HCT116 (cell line): Measurements from ENCODE around the gene UBE2F.

ENCODE experiments used
- CTCF ChIP-seq, 3 experiments: fragments of 200-600 bp in 1 of 3; sonication (generic) in 1 of 3; IDR thresholded peaks in 2 of 3; conservative IDR thresholded peaks in 1 of 3; 2 replicates each; pipeline ENCODE4 v1.5.1; 2012 to 2017; ENCODE audit warnings: low read depth in 2 of 3, low read length in 2 of 3, antibody characterized with exemption in 1 of 3, borderline replicate concordance in 1 of 3, control low read depth in 1 of 3, mild to moderate bottlenecking in 1 of 3, mixed read lengths in 1 of 3, mixed run types in 1 of 3, moderate library complexity in 1 of 3; ENCODE audit not compliant: insufficient read depth in 1 of 3
- POLR2A ChIP-seq: IDR thresholded peaks from 2 replicates; pipeline ENCODE4 v1.7.0; 2011; ENCODE audit warnings: borderline replicate concordance; ENCODE audit not compliant: insufficient read depth, insufficient read length; ENCODE audit errors: extremely low read depth
- POLR2AphosphoS5 ChIP-seq: IDR thresholded peaks from 2 replicates; pipeline ENCODE4 v1.6.1; 2011; ENCODE audit warnings: mild to moderate bottlenecking, low read depth, low read length, moderate library complexity
- RAD21 ChIP-seq: IDR thresholded peaks from 2 replicates; pipeline ENCODE4 v1.6.1; 2012; ENCODE audit warnings: low read depth, mild to moderate bottlenecking
- REST ChIP-seq: IDR thresholded peaks from 2 replicates; pipeline ENCODE4 v1.6.1; 2012; ENCODE audit warnings: low read depth
- SIN3A ChIP-seq: IDR thresholded peaks from 2 replicates; pipeline ENCODE4 v1.6.1; 2012; ENCODE audit warnings: low read depth
- ZNF274 ChIP-seq: fragments of 200-500 bp; sonication (Bioruptor generic); IDR thresholded peaks from 2 replicates; pipeline ENCODE4 v1.6.1; 2014; ENCODE audit warnings: mild to moderate bottlenecking, low read depth, low read length, inconsistent platforms

GRCh38 chr2:238039985-238040384, 73.2 kb downstream of the UBE2F start:
- no peak for TF ChIP-seq POLR2AphosphoS5
- no peak for TF ChIP-seq RAD21
- TF ChIP-seq POLR2A, result no peak
- TF ChIP-seq CTCF (IDR thresholded peaks at IDR 0.05 in 2 of 3, conservative IDR thresholded peaks at IDR 0.05 in 1 of 3; ENCODE audit: borderline replicate concordance in 1 of 3, insufficient read depth in 1 of 3, low read depth in 2 of 3, low read length in 2 of 3), result no peak
- TF ChIP-seq REST, result no peak
- no peak for TF ChIP-seq ZNF274
- TF ChIP-seq SIN3A, result no peak
